Right renal cortex interstitium (tissue), 3 donors: Measurements from ENCODE around the gene GOLGA6L25. TPM values are rescaled to one million over a fixed set of nuclear protein-coding genes. Genes with fewer than 3 reads are reported as not detected.
"Not testable (repeated sequence)": the region's sequence is repeated elsewhere in the genome, so short reads cannot be mapped to it uniquely, and the experiment has no call there.

Experiments used
- DNase-seq, 3 donors: peaks; one replicate each; pipeline ENCODE4 v3.0.0-alpha.2; 2013; ENCODE audit warnings: low read depth in 3 of 3, low spot score in 2 of 3
- polyA plus RNA-seq, 3 donors: library from polyadenylated mRNA; unstranded; fragments of 120-200 nt; gene quantifications; one replicate each; pipeline ENCODE4 v1.2.1, GENCODE V29; 2013; ENCODE audit not compliant: insufficient read length in 3 of 3

The GOLGA6L25 gene
- not detected for polyA plus RNA-seq

GRCh38 chr15:28553268-28553667 lies at the start of gene GOLGA6L25:
Gene GOLGA6L25, plus strand, starts transcription at chr15:28553568. Its CDS starts 61 bp downstream, at chr15:28553629.
- DNase-seq = not testable (repeated sequence)

- not testable (repeated sequence) for DNase-seq
Measured at GRCh38 chr15:28508217-28508889, 45.0 kb upstream of the GOLGA6L25 start.

GRCh38 chr15:28514128-28514527 lies 39.2 kb upstream of the GOLGA6L25 start:
- DNase-seq = not testable (repeated sequence)

GRCh38 chr15:28515208-28515607 lies 38.2 kb upstream of the GOLGA6L25 start:
- DNase-seq = not testable (repeated sequence)

- DNase-seq = not testable (repeated sequence)
Measured at GRCh38 chr15:28532954-28533353, 20.4 kb upstream of the GOLGA6L25 start, which contains the start of gene GOLGA8G. Gene GOLGA8G, minus strand, starts transcription at chr15:28532971. Its CDS starts 62 bp downstream, at chr15:28532909.

GRCh38 chr15:28573351-28573750 lies 20.0 kb downstream of the GOLGA6L25 start:
- DNase-seq = not testable (repeated sequence)

- not testable (repeated sequence) for DNase-seq
Measured at GRCh38 chr15:28588977-28589606, 35.7 kb downstream of the GOLGA6L25 start.

- DNase-seq = not testable (repeated sequence)
Measured at GRCh38 chr15:28589769-28590168, 36.4 kb downstream of the GOLGA6L25 start.

GRCh38 chr15:28592395-28592794 lies 39.0 kb downstream of the GOLGA6L25 start:
- DNase-seq = not testable (repeated sequence)

- DNase-seq = not testable (repeated sequence)
Measured at GRCh38 chr15:28593424-28594129, 40.2 kb downstream of the GOLGA6L25 start.

GRCh38 chr15:28597471-28597870 lies 44.1 kb downstream of the GOLGA6L25 start:
- DNase-seq = not testable (repeated sequence)

- not testable (repeated sequence) for DNase-seq
Measured at GRCh38 chr15:28598209-28598608, 44.8 kb downstream of the GOLGA6L25 start.

- DNase-seq = not testable (repeated sequence)
Measured at GRCh38 chr15:28602152-28602551, 48.8 kb downstream of the GOLGA6L25 start.

Other genes starting within 250 kb of the GOLGA6L25 start
- gene HERC2, start 231.4 kb upstream of the GOLGA6L25 start, polyA plus RNA-seq = 10 to 100 TPM; 42.2 to 47.2 (median 46.8) TPM
- gene GOLGA6L24, start 195.5 kb upstream of the GOLGA6L25 start, polyA plus RNA-seq = not detected
- gene GOLGA8F, start 174.9 kb upstream of the GOLGA6L25 start, polyA plus RNA-seq = not detected
- under 1 TPM in 2 of 3 donors, not detected in 1; 0.03 to 0.12 TPM for gene GOLGA8G, start 20.6 kb upstream of the GOLGA6L25 start, polyA plus RNA-seq
- 1 to 10 TPM; 1.7 to 3.1 (median 2.8) TPM for gene GOLGA8M, start 158.9 kb downstream of the GOLGA6L25 start, polyA plus RNA-seq